GM21381 (cell line): ENCODE results near the gene CDC42SE1.
"Not testable (repeated sequence)": the region's sequence is repeated elsewhere in the genome, so short reads cannot be mapped to it uniquely, and the experiment has no call there.

Experiments used
- ATAC-seq: cut with Tn5 transposase; IDR thresholded peaks from one replicate; pipeline ENCODE4 v1.9.1; 2021; ENCODE audit warnings: mild to moderate bottlenecking, moderate library complexity; ENCODE audit not compliant: unreplicated experiment

The CDC42SE1 gene

DNA sequence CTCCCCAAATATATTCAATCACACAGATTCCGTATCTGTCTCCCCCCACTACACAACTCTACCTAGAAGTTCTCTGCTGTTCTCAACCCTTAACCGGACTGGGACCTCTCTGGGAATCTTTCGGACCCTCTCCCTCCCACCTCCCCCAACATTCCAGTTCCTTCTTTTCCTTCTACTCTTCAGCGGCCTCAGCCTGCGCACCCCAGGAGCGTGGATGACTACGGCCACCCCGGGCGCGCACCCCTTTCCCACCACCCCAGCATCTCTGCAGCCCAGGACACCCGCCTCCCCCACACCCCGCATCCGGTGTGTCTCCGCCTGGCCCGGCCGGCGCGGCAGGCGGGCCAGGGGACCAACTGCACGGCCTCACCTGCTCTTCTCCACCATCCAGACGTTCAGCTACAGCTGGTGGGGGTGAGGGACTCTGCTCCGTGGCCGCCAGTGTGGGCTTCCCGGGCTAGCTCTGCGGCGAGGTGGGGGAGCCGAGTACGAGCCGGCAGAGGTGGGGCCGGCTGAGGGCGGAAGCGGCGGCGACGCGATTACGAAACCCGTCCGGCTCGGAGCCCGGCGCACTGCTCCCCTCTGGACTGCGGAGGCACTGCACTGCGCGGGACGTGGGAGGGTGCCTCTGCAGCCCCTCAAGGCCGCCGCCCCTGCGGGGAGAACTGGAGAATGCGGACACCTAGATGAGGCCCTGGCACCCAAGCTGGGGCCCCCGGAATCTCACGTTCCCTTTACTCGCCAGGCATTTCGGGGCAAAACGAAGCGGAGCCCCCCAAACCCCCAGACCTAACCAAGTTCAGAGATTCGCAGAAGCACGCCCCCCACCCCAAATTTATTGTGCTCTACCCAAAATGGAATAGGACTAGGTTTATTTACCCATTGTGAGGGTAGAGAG, at the start of gene CDC42SE1:
Gene CDC42SE1, minus strand, starts transcription at position 514 of the 898 bp plus-strand sequence. CDS start 3,892 bp downstream, outside the sequence.
- ATAC-seq, result peak; percentile 74

- no peak for ATAC-seq
Measured at GRCh38 chr1:151108331-151108730, 48.9 kb upstream of the CDC42SE1 start.

DNA sequence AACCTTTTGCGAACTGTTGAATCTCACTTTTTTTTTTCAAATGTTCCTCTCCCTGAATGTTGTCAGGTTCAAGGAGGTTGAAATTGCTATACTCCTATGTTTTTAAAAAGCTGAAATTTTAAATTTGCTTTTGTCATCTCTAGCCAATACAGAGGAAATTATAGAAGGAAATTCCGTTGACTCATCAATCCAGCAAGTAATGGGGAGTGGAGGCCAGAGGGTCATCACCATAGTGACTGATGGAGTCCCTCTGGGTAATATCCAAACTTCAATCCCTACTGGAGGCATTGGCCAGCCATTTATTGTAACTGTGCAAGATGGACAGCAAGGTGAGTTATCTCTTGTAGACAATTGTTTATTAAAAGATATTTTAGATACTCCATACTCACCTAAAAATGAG, 47.5 kb upstream of the CDC42SE1 start:
- no peak for ATAC-seq

- no peak for ATAC-seq
Measured at GRCh38 chr1:151104630-151105029, 45.2 kb upstream of the CDC42SE1 start.

GRCh38 chr1:151098126-151098525, 38.7 kb upstream of the CDC42SE1 start:
- no peak for ATAC-seq

- not testable (repeated sequence) for ATAC-seq
Measured at GRCh38 chr1:151097426-151097825, 38.0 kb upstream of the CDC42SE1 start.

DNA sequence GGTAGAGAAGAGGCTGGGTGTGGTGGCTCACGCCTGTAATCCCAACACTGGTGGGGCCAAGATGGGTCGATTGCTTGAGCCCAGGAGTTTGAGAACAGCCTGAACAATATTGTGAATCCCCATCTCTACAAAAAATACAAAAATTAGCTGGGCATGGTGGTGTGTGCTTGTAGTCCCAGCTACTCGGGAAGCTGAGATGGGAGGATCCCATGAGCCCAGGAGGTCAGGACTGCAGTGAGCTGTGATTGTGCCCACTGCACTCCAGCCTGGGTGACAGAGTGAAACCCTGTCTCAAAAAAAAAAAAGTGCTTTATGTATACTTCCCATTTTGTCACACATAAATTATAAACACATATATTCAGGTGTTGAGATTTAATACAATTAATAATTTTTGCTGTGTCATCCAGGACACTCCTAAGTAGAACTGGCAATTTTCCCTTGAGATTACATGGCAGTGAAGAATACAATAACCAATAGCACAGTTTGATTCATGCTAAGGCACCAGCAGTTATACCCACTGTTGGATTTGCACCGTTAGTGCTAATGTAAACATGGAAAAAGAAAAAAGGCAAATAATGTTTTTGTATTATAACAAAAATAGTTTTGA, 26.6 kb upstream of the CDC42SE1 start:
- ATAC-seq, result no peak

- ATAC-seq, result no peak
Measured at GRCh38 chr1:151072224-151072623, 12.8 kb upstream of the CDC42SE1 start.

GRCh38 chr1:151070474-151071276, 11.3 kb upstream of the CDC42SE1 start, which contains the start of gene GABPB2:
Gene GABPB2 (plus strand): TSS chr1:151070761. CDS start chr1:151088190, 17,429 bp downstream.
- peak; percentile 86 for ATAC-seq

- ATAC-seq, result no peak
Measured at GRCh38 chr1:151069103-151069486, 9.7 kb upstream of the CDC42SE1 start.

DNA sequence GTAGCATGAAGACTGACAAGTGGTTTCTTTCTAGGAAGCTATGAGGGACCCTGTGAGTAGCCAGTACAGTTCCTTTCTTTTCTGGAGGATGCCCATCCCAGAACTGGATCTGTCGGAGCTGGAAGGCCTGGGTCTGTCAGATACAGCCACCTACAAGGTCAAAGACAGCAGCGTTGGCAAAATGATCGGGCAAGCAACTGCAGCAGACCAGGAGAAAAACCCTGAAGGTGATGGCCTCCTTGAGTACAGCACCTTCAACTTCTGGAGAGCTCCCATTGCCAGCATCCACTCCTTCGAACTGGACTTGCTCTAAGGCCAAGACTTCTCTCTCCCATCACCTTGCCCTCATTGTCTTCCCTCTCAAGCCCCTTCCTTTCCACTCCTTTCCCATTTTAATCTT, 7.8 kb upstream of the CDC42SE1 start:
- ATAC-seq, result no peak

- ATAC-seq, result no peak
Measured at GRCh38 chr1:151065089-151065645, 5.7 kb upstream of the CDC42SE1 start.

DNA sequence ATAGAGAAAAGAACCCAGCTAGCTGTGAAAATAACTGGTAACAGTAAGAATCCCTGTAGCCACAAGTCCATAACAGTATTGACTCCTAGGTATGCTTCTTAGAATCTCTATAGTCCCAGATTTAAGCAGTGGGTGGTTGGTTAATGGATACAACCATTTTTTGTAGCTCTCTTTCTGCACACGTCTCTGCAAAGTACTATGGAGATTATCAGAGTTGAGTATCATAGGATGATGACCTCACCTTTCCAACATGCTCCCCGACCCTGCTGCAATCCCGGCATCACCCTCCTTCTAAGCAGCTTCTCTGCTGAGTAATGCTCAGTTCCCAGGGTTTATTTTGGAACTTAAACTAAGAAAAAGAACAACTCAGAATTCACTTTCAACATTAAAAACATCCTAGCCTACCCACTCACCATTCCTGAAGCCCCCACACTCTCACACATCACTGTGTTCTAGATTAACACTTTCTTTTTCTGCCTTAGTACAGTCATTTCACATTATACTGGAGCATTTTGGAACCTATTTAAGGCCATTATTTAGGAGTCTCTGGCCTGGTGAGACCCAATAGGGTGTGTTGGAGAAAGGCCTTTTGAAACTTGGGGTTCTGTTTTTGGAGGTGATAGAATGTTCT, 3.4 kb upstream of the CDC42SE1 start:
- no peak for ATAC-seq

DNA sequence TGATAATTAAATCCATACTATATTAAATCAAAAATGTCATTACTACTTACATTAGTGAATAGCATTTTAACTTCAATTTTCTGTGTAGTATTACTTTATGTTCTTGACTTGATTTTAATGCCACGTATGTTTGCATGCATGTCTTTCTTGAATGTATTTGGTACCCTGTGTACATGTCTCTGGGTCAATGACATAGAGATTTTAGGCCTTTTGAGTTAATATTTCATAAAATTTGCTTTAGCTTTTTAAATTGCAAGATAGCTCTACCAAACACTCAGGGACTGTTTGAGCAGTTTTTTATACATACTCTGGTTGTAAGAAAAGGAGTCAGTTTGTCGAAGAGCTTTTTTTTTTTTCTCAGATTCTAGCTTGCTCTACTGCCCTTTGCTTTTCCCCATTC, 2.3 kb upstream of the CDC42SE1 start:
- ATAC-seq, result no peak

DNA sequence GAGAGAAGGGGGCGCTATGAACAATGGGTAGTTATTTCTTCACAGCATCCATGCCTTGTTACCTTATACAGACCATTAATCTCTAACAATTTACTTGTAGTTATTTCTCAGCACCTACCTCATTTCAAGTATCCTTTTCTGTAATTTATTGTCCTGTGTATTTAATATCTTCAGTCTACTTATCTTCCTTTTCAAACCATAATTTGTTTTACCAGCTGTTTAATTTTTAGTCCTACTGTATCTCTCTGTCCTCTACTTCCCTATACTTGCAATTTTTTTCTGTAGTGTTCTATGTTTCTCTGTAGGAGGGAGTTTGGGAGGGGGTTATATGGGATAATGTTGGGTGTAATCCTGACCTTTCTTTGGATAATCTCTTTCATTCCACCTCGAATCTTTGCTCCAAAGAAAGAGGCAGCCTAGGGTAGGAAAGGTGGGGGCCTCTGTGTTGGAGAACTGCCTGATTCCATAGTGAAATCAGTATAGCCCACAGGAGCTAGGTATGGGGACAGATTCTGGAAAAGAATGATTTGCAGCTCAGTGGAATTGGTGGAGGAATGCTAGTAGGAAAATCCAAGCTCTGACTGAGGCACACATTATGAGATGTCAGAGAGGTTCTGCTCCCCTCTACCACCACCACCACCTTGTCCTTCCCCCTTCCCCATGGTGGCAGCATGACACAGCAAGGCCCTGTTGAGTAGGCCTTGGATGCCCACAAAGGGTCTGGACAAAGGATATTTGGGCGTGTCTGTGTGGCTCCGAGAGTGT, 1.4 kb upstream of the CDC42SE1 start:
- no peak for ATAC-seq

GRCh38 chr1:151060007-151060656, 710 bp upstream of the CDC42SE1 start, which contains the start of gene MLLT11:
Gene MLLT11 (plus strand): TSS chr1:151060397. CDS start chr1:151067225, 6,828 bp downstream.
- ATAC-seq, result no peak

DNA sequence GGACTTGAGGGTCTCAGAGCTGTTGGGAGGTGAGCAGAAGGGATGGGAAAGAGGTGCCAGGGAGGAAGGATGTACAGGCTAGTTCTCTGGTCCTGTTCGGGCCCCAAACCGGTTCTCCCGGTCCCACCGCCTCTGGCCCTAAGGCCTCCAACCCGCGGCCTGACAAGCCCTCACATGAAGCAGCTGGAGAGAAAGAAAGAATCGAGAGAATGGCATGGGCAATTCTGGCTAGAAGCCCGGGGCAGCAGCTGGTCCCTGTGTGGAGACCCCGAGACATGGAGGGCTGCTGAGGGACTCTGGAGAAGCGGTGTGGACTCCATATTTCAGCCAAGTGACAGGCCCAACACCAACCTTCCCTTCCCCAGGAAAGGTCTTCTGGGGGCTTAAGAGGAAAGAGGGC, 730 bp downstream of the CDC42SE1 start:
- no peak for ATAC-seq

DNA sequence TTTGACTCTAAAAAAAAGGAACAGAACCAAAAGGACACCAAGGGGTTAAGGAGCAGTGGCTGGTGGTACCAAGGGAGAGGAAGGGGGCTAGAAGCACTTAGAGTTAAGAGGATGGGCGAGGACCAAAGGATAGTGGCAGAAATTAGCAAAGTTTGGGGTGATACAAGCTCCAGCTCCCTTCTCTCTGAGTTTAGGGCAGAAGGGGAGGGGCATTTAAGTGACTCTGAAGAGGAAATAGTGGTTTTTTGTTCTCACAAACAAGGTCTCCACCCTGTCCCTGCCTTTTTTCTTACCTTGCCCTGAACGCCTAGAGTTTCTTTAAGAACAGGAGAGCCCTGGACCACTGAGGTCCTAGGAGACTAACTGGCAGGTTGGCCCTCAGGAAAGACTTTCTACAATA, 3.3 kb downstream of the CDC42SE1 start:
- ATAC-seq, result no peak

DNA sequence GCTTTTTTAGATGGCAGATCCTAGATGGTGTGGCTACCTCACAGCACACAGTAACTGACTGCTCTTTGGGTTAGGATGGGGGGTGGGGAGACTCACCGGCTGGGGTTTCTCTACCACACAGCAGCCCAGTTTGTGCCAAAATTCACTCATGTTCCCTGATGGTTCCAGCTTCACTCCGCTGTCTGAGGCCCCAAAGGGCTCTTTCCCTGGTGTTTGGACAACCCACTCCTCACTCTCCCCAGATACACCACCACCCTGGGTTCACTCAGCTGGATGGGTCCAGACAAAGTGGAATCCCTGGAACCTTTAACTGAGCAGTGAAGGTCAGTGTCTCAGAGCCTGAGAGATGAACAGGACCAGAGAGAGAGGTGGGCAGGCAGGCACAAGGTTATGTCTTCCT, 3.8 kb downstream of the CDC42SE1 start:
- ATAC-seq, result no peak
